ENCODE results near the gene RAB10. TPM values are rescaled to one million over a fixed set of nuclear protein-coding genes. Genes with fewer than 3 reads are reported as not detected.

Gene RAB10
- total and polyA plus RNA-seq, 2 experiments from 2014 or later, result 102 to 143 TPM

DNA sequence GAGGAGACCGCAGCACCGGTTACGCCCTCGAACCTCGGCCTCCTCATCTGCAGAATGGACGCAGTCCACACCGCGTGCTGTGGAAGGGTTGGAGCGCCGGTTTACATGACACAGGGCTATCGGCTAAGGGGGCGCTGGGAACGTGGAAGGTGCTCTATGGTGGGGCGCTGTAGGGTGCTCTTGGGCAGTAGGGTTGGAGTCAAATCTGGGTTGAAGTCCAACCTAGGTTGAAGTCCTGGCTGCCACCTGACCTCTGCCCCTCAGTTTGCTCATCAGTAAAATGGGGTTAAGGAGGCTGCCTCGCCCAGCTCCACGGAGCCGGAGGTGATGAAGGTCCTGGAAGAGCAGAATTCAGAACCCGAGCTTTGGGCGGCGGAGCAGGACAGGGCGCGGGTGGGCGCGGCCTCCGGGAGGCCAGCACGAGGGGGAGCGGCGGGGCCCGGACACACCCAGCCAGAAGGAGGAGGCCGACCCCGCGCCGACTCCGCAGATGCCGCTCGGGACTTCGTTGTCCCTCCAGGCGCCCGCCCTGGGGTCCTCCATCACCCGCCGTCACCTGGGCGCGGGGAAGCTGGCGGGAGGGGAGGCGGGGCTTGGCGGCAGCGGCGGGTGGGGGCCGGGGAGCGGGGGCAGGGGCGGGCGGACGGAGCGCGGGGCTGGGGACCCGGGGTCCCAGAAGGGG lies 138.4 kb downstream of the RAB10 start (continued):
- TF ChIP-seq, protein P1, sequence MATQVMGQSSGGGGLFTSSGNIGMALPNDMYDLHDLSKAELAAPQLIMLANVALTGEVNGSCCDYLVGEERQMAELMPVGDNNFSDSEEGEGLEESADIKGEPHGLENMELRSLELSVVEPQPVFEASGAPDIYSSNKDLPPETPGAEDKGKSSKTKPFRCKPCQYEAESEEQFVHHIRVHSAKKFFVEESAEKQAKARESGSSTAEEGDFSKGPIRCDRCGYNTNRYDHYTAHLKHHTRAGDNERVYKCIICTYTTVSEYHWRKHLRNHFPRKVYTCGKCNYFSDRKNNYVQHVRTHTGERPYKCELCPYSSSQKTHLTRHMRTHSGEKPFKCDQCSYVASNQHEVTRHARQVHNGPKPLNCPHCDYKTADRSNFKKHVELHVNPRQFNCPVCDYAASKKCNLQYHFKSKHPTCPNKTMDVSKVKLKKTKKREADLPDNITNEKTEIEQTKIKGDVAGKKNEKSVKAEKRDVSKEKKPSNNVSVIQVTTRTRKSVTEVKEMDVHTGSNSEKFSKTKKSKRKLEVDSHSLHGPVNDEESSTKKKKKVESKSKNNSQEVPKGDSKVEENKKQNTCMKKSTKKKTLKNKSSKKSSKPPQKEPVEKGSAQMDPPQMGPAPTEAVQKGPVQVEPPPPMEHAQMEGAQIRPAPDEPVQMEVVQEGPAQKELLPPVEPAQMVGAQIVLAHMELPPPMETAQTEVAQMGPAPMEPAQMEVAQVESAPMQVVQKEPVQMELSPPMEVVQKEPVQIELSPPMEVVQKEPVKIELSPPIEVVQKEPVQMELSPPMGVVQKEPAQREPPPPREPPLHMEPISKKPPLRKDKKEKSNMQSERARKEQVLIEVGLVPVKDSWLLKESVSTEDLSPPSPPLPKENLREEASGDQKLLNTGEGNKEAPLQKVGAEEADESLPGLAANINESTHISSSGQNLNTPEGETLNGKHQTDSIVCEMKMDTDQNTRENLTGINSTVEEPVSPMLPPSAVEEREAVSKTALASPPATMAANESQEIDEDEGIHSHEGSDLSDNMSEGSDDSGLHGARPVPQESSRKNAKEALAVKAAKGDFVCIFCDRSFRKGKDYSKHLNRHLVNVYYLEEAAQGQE (IDR thresholded peaks at IDR 0.05; ENCODE audit: unreplicated experiment), result no peak
- TF ChIP-seq EZH2 (IDR thresholded peaks at IDR 0.05; ENCODE audit: low read depth, unreplicated experiment), result no peak
- TF ChIP-seq CREB1 (CRISPR knock-in tag; IDR thresholded peaks at IDR 0.05; ENCODE audit: low read depth), result no peak
- TF ChIP-seq, protein P2, sequence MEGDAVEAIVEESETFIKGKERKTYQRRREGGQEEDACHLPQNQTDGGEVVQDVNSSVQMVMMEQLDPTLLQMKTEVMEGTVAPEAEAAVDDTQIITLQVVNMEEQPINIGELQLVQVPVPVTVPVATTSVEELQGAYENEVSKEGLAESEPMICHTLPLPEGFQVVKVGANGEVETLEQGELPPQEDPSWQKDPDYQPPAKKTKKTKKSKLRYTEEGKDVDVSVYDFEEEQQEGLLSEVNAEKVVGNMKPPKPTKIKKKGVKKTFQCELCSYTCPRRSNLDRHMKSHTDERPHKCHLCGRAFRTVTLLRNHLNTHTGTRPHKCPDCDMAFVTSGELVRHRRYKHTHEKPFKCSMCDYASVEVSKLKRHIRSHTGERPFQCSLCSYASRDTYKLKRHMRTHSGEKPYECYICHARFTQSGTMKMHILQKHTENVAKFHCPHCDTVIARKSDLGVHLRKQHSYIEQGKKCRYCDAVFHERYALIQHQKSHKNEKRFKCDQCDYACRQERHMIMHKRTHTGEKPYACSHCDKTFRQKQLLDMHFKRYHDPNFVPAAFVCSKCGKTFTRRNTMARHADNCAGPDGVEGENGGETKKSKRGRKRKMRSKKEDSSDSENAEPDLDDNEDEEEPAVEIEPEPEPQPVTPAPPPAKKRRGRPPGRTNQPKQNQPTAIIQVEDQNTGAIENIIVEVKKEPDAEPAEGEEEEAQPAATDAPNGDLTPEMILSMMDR (conservative IDR thresholded peaks at IDR 0.05; ENCODE audit: low read depth in 2 of 2), result no peak

DNA sequence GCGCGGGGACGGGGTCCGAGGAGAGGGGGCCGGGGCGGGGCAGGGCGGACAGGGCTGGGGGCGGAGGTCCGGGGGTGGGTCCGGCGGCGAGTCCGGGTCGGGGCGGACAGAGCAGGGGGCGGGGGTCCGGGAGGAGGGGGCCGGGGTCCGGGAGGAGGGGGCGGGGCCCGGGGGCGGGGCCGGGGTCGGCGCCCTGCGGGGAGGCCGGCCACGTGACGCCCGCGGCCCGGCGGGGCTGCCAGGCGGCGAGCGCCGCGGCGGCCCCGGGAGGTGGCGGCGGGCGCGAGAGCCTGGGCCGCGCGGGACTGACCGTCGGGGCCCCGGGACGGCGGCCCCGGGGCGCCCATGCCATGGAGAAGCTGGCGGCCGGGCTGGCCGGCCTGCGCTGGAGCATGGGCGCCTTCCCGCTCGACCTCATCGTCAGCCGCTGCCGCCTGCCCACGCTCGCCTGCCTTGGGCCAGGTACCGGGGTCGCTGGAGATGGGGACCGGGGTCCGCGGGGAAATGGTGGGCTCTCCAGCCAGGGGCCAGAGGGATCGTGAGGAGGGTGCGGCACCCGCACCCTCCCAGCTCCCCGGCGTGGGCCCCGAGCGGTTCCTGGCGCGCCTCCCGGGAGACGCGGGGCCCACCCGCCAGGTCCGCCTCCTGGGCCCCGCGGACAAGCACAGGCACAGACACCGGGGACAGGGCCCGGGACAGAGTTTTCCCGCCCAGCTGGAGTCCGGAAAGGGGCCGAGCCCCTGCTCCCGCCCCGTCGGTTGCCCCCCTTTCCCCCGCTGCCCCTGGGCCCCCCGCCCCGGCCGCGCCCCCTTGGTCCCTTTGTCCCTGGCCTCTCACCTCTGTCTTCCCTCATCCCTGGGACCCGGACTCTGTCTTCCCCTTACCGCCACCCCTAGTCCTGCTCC lies 139.2 kb downstream of the RAB10 start, which contains the start of gene GAREM2:
Gene GAREM2, plus strand, starts transcription at position 218 of the 905 bp plus-strand sequence. Its CDS starts 133 bp downstream, at position 351.
- H3K9me3 Mint-ChIP-seq, result peaks cover 5% of the 10 kb centered on the region; the same call in 2 of the 3 replicates
- no peak within 1 kb of the TSS for H3K27ac ChIP-seq (ENCODE audit: low read depth)
- peaks cover 12% of the 10 kb centered on the region for H3K4me1 ChIP-seq (ENCODE audit: insufficient read depth)
- peak within 1 kb of the TSS; percentile 92 for H3K4me3 ChIP-seq
- H3K4me2 ChIP-seq, result peak within 1 kb of the TSS; percentile 91
- H3K9me2 ChIP-seq (ENCODE audit: insufficient read depth), result no peaks in the 10 kb centered on the region
- H3K4me3 Mint-ChIP-seq, result peak within 1 kb of the TSS; percentile 79
- H3K27me3 Mint-ChIP-seq (ENCODE audit: insufficient read depth, low read depth, poor library complexity), result peaks cover 19% of the 10 kb centered on the region
- H2AFZ ChIP-seq, result peak within 1 kb of the TSS; percentile 90; the same call in 1 of the 2 replicates
- H3K4me1 Mint-ChIP-seq, result peaks cover 15% of the 10 kb centered on the region
- H3F3A ChIP-seq (replicated peaks; ENCODE audit: low read depth), result 0 out of 2 replicates have a peak, but pooled peaks cover 5% of the 10 kb centered on the region
- ATAC-seq (peak; percentile 23), DNase-seq (ENCODE audit: low spot score) (peak; percentile 56)
- peaks cover 10% of the 10 kb centered on the region for H4K20me1 ChIP-seq (replicated peaks; ENCODE audit: insufficient read depth)
- peaks cover 4% of the 10 kb centered on the region; the same call in 1 of the 2 replicates for H3K36me3 ChIP-seq (ENCODE audit: insufficient read depth)
- peaks cover 12% of the 10 kb centered on the region; the same call in 1 of the 2 replicates for H3K79me2 ChIP-seq (replicated peaks; ENCODE audit: insufficient read depth)
- peaks cover 13% of the 10 kb centered on the region; the same call in 2 of the 3 replicates for H3K36me3 Mint-ChIP-seq (ENCODE audit: low read depth)
- H3K27me3 ChIP-seq (ENCODE audit: insufficient read depth), result no peaks in the 10 kb centered on the region
- H3K27ac Mint-ChIP-seq, result no peak within 1 kb of the TSS
- TF ChIP-seq JUNB (IDR thresholded peaks at IDR 0.05; ENCODE audit: unreplicated experiment), result no peak
- TF ChIP-seq, protein P3, sequence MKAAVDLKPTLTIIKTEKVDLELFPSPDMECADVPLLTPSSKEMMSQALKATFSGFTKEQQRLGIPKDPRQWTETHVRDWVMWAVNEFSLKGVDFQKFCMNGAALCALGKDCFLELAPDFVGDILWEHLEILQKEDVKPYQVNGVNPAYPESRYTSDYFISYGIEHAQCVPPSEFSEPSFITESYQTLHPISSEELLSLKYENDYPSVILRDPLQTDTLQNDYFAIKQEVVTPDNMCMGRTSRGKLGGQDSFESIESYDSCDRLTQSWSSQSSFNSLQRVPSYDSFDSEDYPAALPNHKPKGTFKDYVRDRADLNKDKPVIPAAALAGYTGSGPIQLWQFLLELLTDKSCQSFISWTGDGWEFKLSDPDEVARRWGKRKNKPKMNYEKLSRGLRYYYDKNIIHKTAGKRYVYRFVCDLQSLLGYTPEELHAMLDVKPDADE (IDR thresholded peaks at IDR 0.05), result no peak
- no peak for TF ChIP-seq ZNF114 (CRISPR knock-in tag; IDR thresholded peaks at IDR 0.05)
- no peak for TF ChIP-seq EZH2phosphoT487 (IDR thresholded peaks at IDR 0.05; ENCODE audit: unreplicated experiment)
- TF ChIP-seq, protein P1 (IDR thresholded peaks at IDR 0.05; ENCODE audit: unreplicated experiment), result no peak

Measured in GM23338 (cell line).